Small intestine (tissue), 7 donors: ENCODE results near the gene ZNF532. TPM values are rescaled to one million over a fixed set of nuclear protein-coding genes. Genes with fewer than 3 reads are reported as not detected.
A peak's percentile ranks its signal among the peaks of the same experiment; 100 is the strongest.
"Not testable (repeated sequence)": the region's sequence is repeated elsewhere in the genome, so short reads cannot be mapped to it uniquely, and the experiment has no call there.

Experiments
- DNase-seq, 2 donors: peaks; one replicate each; pipeline versions ENCODE4 v3.0.0 to v3.0.0-alpha.2; 2013
- FAIRE-seq: peaks from 2 replicates; lab custom pipeline; 2012; peaks lifted over from hg19 to GRCh38; lab: Jason Lieb, UNC
- H3K27ac ChIP-seq, 3 donors: one replicate each; pipeline ENCODE4 v1.5.1; 2013; ENCODE audit warnings: low read length in 2 of 3, mild to moderate bottlenecking in 2 of 3, control low read depth in 1 of 3, inconsistent platforms in 1 of 3, low read depth in 1 of 3, moderate library complexity in 1 of 3
- H3K27me3 ChIP-seq, 3 donors: one replicate each; pipeline ENCODE4 v1.6.1; 2013; ENCODE audit warnings: low read length in 3 of 3, inconsistent platforms in 1 of 3; ENCODE audit not compliant: control insufficient read depth in 3 of 3, insufficient read depth in 3 of 3
- H3K36me3 ChIP-seq, 3 donors: one replicate each; pipeline ENCODE4 v1.6.1; 2013; ENCODE audit warnings: low read length in 3 of 3, inconsistent platforms in 1 of 3, low read depth in 1 of 3, mild to moderate bottlenecking in 1 of 3, moderate library complexity in 1 of 3; ENCODE audit not compliant: control insufficient read depth in 3 of 3, insufficient read depth in 2 of 3
- H3K4me1 ChIP-seq, 3 donors: one replicate each; pipeline ENCODE4 v1.6.1; 2013; ENCODE audit warnings: low read length in 2 of 3, inconsistent platforms in 1 of 3, low read depth in 1 of 3, mild to moderate bottlenecking in 1 of 3, moderate library complexity in 1 of 3; ENCODE audit not compliant: control insufficient read depth in 3 of 3, insufficient read depth in 2 of 3
- H3K4me3 ChIP-seq, 3 donors: one replicate each; pipeline ENCODE4 v1.5.1; 2013; ENCODE audit warnings: low read length in 3 of 3, control low read depth in 1 of 3, inconsistent platforms in 1 of 3, low read depth in 1 of 3, mild to moderate bottlenecking in 1 of 3, moderate library complexity in 1 of 3
- H3K9me3 ChIP-seq, 2 donors: one replicate each; pipeline ENCODE4 v1.6.1; 2013; ENCODE audit warnings: low read depth in 1 of 2, low read length in 1 of 2; ENCODE audit not compliant: control insufficient read depth in 2 of 2, insufficient read depth in 1 of 2
- WGBS, 3 donors: extraction: QIAGEN DNeasy Blood & Tissue Kit; methylation state at CpG; one replicate each; pipeline ENCODE4 v1.1.7; 2013; 5-methylcytosine and 5-hydroxymethylcytosine counted together
- polyA plus RNA-seq, 4 donors: library from polyadenylated mRNA; stranded (reverse) in 3 of 4; unstranded in 1 of 4; fragments of 200-250 nt in 3 of 4; fragments of 120-200 nt in 1 of 4; gene quantifications; one replicate each; pipeline versions ENCODE4 v1.2.1 to v1.2.3, GENCODE V29; 2013
- donor health status: healthy with polysubstance abuse.
- donor health status: control.
- donor health status: control.
- donor health status: Bipolar disorder and iron deficiency.
- donor health status: healthy.

Gene ZNF532
- polyA plus RNA-seq, 4 donors: 1.3 to 23.4 (median 4.9) TPM

- Histone ChIP-seq H3K27me3 (no peaks in the 10 kb centered on the region), H3K4me3 (no peak overlapping the region), H3K27ac (no peak overlapping the region), H3K4me1 (no peaks in the 10 kb centered on the region), H3K36me3 (no peaks in the 10 kb centered on the region), H3K9me3 (peaks cover 0 to 4% of the 10 kb centered on the region in 2 donors)
- DNase-seq (no peak), FAIRE-seq (no peak)
- WGBS, 3 donors: 92 to 94% (median 93%) methylated on average over 4 of the region's 4 CpGs
Measured at GRCh38 chr18:58852629-58853028, 12.0 kb upstream of the ZNF532 start.

- no peaks in the 10 kb centered on the region for H3K36me3 ChIP-seq
- H3K4me1 ChIP-seq: no peaks in the 10 kb centered on the region
- no peak for FAIRE-seq
- H3K27ac ChIP-seq: no peak overlapping the region
- 77 to 90% (median 88%) methylated on average over 3 of the region's 3 CpGs for WGBS, 3 donors
- H3K4me3 ChIP-seq: no peak overlapping the region
- DNase-seq: no peak
- H3K27me3 ChIP-seq: no peaks in the 10 kb centered on the region
- peaks cover 0 to 3% of the 10 kb centered on the region in 2 donors for H3K9me3 ChIP-seq
Measured at GRCh38 chr18:58853561-58853960, 11.1 kb upstream of the ZNF532 start.

GRCh38 chr18:58855521-58855920 lies 9.2 kb upstream of the ZNF532 start:
- WGBS, 3 donors: 64 to 74% (median 72%) methylated on average over 7 of the region's 7 CpGs
- not testable (repeated sequence) for H3K4me1 ChIP-seq, H3K27ac ChIP-seq, H3K4me3 ChIP-seq, FAIRE-seq, H3K27me3 ChIP-seq, H3K9me3 ChIP-seq, H3K36me3 ChIP-seq
- DNase-seq: peak in 1 of 2 donors; percentile 63

- WGBS, 3 donors: 66 to 79% (median 71%) methylated on average over 9 of the region's 9 CpGs
- H3K27ac ChIP-seq: no peak overlapping the region
- no peak overlapping the region for H3K4me3 ChIP-seq
- no peak for DNase-seq
- no peaks in the 10 kb centered on the region for H3K9me3 ChIP-seq
- peaks cover 0 to 11% (median 9%) of the 10 kb centered on the region in 3 donors for H3K4me1 ChIP-seq
- no peak for FAIRE-seq
- H3K36me3 ChIP-seq: no peaks in the 10 kb centered on the region
- no peaks in the 10 kb centered on the region for H3K27me3 ChIP-seq
Measured at GRCh38 chr18:58856881-58857280, 7.8 kb upstream of the ZNF532 start.

- Histone ChIP-seq H3K36me3 (no peaks in the 10 kb centered on the region), H3K27ac (peak overlapping the region in 1 of 3 donors; percentile 9), H3K9me3 (no peaks in the 10 kb centered on the region), H3K27me3 (no peaks in the 10 kb centered on the region), H3K4me1 (peaks cover 0 to 15% (median 12%) of the 10 kb centered on the region in 3 donors), H3K4me3 (no peak overlapping the region)
- DNase-seq: no peak
- WGBS, 3 donors: 75 to 85% (median 85%) methylated on average over 11 of the region's 11 CpGs
- FAIRE-seq: no peak
Measured at GRCh38 chr18:58858591-58859468, 5.8 kb upstream of the ZNF532 start.

- Histone ChIP-seq H3K9me3 (no peaks in the 10 kb centered on the region), H3K4me1 (peaks cover 0 to 17% (median 15%) of the 10 kb centered on the region in 3 donors), H3K27ac (peak overlapping the region in 1 of 3 donors; percentile 9), H3K36me3 (no peaks in the 10 kb centered on the region), H3K4me3 (no peak overlapping the region), H3K27me3 (no peaks in the 10 kb centered on the region)
- FAIRE-seq (no peak), DNase-seq (no peak)
- WGBS, 3 donors: 67 to 83% (median 71%) methylated on average over 5 of the region's 5 CpGs
Measured at GRCh38 chr18:58859907-58860306, 4.8 kb upstream of the ZNF532 start.

- Histone ChIP-seq H3K27me3 (no peaks in the 10 kb centered on the region), H3K4me1 (peaks cover 0 to 24% (median 15%) of the 10 kb centered on the region in 3 donors), H3K9me3 (no peaks in the 10 kb centered on the region), H3K4me3 (no peak overlapping the region), H3K27ac (no peak overlapping the region), H3K36me3 (no peaks in the 10 kb centered on the region)
- FAIRE-seq: no peak
- WGBS, 3 donors: 44 to 70% (median 48%) methylated on average over 7 of the region's 7 CpGs
- DNase-seq: no peak
Measured at GRCh38 chr18:58860747-58861231, 3.9 kb upstream of the ZNF532 start.

- Histone ChIP-seq H3K36me3 (no peaks in the 10 kb centered on the region), H3K9me3 (no peaks in the 10 kb centered on the region), H3K27me3 (no peaks in the 10 kb centered on the region), H3K4me1 (peaks cover 0 to 30% (median 15%) of the 10 kb centered on the region in 3 donors), H3K4me3 (no peak overlapping the region), H3K27ac (no peak overlapping the region)
- no peak for FAIRE-seq
- 77 to 90% (median 85%) methylated on average over 3 of the region's 3 CpGs for WGBS, 3 donors
- DNase-seq: no peak
Measured at GRCh38 chr18:58861353-58861752, 3.3 kb upstream of the ZNF532 start.
